ENCODE measurements around the gene NAA50.

The NAA50 gene

DNA sequence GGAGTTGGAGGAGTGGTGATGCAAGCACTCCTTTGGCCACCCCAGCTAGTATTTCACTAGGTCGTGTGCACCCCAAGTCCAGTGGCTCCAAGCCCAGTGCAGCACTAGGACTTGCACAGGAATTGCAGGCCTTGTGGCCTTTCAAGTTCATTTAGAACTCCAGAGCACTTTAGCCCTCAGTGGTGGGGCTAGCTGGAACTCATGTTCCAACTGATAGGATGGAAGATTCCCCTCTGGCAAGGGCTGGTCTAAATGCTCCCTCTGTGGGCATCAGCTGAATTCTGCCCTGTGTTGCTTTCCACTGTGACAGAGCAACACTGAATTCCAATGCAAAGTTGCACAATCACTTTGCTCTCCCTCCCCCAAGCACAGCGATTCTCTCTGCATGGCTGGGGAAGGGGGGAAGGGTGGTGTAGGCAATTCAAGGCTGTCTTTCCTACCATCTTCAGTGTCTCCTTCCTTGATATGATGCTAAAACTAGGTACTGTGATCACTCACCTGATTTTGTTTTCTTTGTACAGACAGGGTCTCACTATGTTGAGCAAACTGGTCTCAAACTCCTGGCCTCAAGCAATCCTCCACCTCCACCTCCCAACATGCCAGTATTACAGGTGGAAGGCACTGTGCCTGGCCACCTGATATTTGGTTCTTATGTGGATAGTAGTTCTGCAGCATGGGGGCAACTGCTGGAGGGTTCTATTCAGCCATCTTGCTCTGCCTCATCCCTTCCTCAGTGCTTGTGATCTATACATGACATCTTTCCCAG is 59.9 kb downstream of the NAA50 start:
- no peaks in the 10 kb centered on the region for H3K4me1 ChIP-seq (ENCODE audit: control insufficient read depth, insufficient read depth, low read length, poor library complexity, severe bottlenecking)
- peaks cover 9% of the 10 kb centered on the region for H3K36me3 ChIP-seq (ENCODE audit: control insufficient read depth, insufficient read depth, low read length)
- peaks cover 8% of the 10 kb centered on the region for H3K9me3 ChIP-seq (ENCODE audit: control insufficient read depth, low read length)
- no peak overlapping the region for H3K27ac ChIP-seq (ENCODE audit: low read depth, low read length, severe bottlenecking)
- H3K4me3 ChIP-seq (ENCODE audit: extremely low read depth, insufficient read depth, low read length, poor library complexity, severe bottlenecking): no peak overlapping the region
- WGBS, 2 experiments (ENCODE audit: insufficient coverage in 2 of 2): 40% methylated on average over 1 of the region's 2 CpGs; no CpG with 5 or more reads in 1 of the 2 experiments

DNA sequence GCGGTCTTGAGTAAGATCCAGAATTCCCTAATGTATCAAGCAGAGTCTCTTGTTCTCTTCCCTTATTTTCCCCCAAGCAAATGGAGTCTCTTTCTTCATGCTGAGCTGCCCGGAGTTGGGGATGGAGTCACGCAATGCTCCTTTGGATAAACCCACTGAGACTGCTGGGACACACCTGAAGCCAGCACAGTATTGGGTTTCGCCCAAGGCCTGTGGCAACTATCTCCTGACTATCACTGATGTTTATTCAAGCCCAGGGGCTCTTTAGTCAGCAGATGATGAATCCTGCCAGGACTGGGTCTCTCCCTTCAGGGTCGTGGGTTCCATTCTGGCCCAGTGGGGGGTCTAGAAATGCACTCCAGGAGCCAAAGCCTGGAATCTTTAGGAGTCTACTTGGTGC is 60.9 kb downstream of the NAA50 start:
- no peak overlapping the region for H3K4me3 ChIP-seq (ENCODE audit: extremely low read depth, insufficient read depth, low read length, poor library complexity, severe bottlenecking)
- peaks cover 8% of the 10 kb centered on the region for H3K9me3 ChIP-seq (ENCODE audit: control insufficient read depth, low read length)
- peaks cover 9% of the 10 kb centered on the region for H3K36me3 ChIP-seq (ENCODE audit: control insufficient read depth, insufficient read depth, low read length)
- no peak overlapping the region for H3K27ac ChIP-seq (ENCODE audit: low read depth, low read length, severe bottlenecking)
- 83 to 87% methylated on average over 4 to 5 of the region's 5 CpGs for WGBS, 2 experiments (ENCODE audit: insufficient coverage in 2 of 2)
- no peaks in the 10 kb centered on the region for H3K4me1 ChIP-seq (ENCODE audit: control insufficient read depth, insufficient read depth, low read length, poor library complexity, severe bottlenecking)

DNA sequence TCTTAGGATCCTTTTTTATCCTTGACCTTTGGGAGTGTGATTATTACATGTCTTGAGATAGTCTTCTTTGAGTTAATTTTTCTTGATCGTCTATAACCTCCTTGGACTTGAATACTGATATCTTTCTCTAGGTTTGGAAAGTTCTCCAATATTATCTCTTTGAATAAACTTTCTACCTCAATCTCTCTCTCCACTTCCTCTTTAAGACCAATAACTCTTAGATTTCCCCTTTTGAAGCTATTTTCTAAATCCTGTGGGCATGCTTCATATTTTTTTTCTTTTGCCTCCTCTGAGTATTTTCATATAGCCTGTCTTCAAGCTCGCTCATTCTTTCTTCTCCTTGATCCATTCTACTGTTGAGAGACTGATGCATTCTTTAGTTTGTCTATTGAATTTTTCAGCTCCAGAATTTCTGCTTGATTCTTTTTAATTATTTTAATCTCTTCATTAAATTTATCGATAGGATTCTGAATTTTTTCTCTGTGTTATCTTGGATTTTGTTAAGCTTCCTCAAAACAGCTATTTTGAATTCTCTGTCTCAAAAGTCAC is 61.7 kb downstream of the NAA50 start:
- peaks cover 9% of the 10 kb centered on the region for H3K36me3 ChIP-seq (ENCODE audit: control insufficient read depth, insufficient read depth, low read length)
- peaks cover 8% of the 10 kb centered on the region for H3K9me3 ChIP-seq (ENCODE audit: control insufficient read depth, low read length)
- H3K4me3 ChIP-seq (ENCODE audit: extremely low read depth, insufficient read depth, low read length, poor library complexity, severe bottlenecking): no peak overlapping the region
- WGBS, 2 experiments (ENCODE audit: insufficient coverage in 2 of 2): 100% methylated on average over 1 of the region's 3 CpGs; no CpG with 5 or more reads in 1 of the 2 experiments
- no peak overlapping the region for H3K27ac ChIP-seq (ENCODE audit: low read depth, low read length, severe bottlenecking)
- H3K4me1 ChIP-seq (ENCODE audit: control insufficient read depth, insufficient read depth, low read length, poor library complexity, severe bottlenecking): no peaks in the 10 kb centered on the region

DNA sequence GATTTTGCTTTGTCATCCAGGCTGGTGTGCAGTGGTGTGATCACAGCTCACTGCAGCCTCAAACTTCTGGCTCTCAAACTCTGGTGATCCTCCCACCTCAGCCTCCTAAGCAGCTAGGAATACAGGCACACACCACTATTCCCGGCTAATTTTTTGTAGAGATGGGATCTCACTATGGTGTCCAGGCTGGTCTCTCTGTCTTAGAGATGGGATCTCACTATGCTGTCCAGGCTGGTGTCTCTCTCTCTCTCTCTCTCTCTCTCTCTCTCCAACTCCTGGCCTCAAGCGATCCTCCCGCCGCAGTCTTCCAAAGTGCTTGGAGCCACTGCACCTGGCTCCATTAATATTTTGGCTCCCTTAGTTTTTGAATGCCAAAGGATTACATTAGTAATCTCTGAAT is 67.3 kb downstream of the NAA50 start:
- H3K27ac ChIP-seq (ENCODE audit: low read depth, low read length, severe bottlenecking): no peak overlapping the region
- no peak overlapping the region for H3K4me3 ChIP-seq (ENCODE audit: extremely low read depth, insufficient read depth, low read length, poor library complexity, severe bottlenecking)
- H3K9me3 ChIP-seq (ENCODE audit: control insufficient read depth, low read length): no peaks in the 10 kb centered on the region
- no CpG with 5 or more reads among the region's 4 CpGs for WGBS, 2 experiments (ENCODE audit: insufficient coverage in 2 of 2)
- no peaks in the 10 kb centered on the region for H3K4me1 ChIP-seq (ENCODE audit: control insufficient read depth, insufficient read depth, low read length, poor library complexity, severe bottlenecking)
- peaks cover 7% of the 10 kb centered on the region for H3K36me3 ChIP-seq (ENCODE audit: control insufficient read depth, insufficient read depth, low read length)

DNA sequence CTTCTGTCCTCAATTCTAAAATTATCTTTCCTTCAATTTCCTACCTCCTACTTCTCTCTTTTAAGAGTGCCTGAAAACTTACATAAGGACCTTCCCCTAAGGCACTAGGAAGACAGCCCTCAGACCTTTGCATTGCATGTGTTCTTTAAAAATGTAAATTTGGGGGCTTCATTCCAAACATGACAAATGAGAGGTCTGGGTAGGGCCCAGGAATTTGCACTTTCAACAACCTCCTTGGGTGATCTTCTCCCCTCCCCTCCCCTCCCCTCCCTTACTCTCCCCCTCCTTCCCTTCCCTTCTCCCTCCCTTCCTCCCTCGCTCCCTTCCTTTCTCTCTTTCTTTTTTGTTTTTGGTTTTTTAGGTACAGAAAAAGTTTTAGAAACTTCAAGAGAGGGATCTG is 68.3 kb downstream of the NAA50 start:
- no peak overlapping the region for H3K27ac ChIP-seq (ENCODE audit: low read depth, low read length, severe bottlenecking)
- WGBS, 2 experiments (ENCODE audit: insufficient coverage in 2 of 2): no CpG with 5 or more reads among the region's 1 CpG
- peaks cover 7% of the 10 kb centered on the region for H3K36me3 ChIP-seq (ENCODE audit: control insufficient read depth, insufficient read depth, low read length)
- H3K4me1 ChIP-seq (ENCODE audit: control insufficient read depth, insufficient read depth, low read length, poor library complexity, severe bottlenecking): no peaks in the 10 kb centered on the region
- no peak overlapping the region for H3K4me3 ChIP-seq (ENCODE audit: extremely low read depth, insufficient read depth, low read length, poor library complexity, severe bottlenecking)
- H3K9me3 ChIP-seq (ENCODE audit: control insufficient read depth, low read length): no peaks in the 10 kb centered on the region

DNA sequence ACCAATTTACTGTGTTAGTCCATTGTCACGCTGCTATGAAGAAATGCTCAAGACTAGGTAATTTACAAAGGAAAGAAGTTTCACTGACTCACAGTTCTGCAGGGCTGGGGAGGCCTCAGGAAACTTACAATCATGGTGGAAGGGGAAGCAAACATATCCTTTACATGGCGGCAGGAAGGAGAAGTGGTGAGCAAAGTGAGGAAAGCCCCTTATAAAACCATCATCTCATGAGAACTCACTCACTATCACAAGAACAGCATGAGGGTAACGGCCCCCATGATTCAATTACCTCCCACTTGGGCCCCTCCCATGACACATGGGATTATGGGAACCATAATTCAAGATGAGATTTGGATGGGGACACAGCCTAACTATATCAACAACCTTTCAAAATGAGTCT is 69.8 kb downstream of the NAA50 start:
- WGBS, 2 experiments (ENCODE audit: insufficient coverage in 2 of 2): 83% methylated on average over 1 of the region's 3 CpGs; no CpG with 5 or more reads in 1 of the 2 experiments
- H3K4me1 ChIP-seq (ENCODE audit: control insufficient read depth, insufficient read depth, low read length, poor library complexity, severe bottlenecking): no peaks in the 10 kb centered on the region

DNA sequence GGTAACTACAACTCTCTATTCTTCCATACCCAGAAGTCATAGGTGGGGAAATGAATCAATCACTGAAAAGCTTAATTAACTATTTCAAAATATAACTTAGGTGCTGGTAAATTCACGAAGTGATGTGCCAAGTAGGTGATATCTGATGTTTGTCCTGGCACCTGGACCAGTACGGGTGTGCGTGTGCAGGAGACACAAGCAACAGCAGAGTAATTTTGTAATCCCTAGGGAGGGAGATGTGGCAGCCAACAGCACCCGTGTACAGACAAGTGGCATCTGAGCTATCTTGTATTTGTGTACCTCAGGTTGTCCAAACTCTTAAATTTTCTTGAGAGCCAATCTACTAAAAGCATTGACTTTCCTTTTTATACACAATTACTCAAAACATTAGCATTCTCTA is 72.5 kb downstream of the NAA50 start:
- no peak overlapping the region for H3K27ac ChIP-seq (ENCODE audit: low read depth, low read length, severe bottlenecking)
- H3K36me3 ChIP-seq (ENCODE audit: control insufficient read depth, insufficient read depth, low read length): peaks cover 14% of the 10 kb centered on the region
- H3K4me3 ChIP-seq (ENCODE audit: extremely low read depth, insufficient read depth, low read length, poor library complexity, severe bottlenecking): no peak overlapping the region

More for the DNA sequence above, 69.8 kb downstream of the NAA50 start:
- H3K27ac ChIP-seq (ENCODE audit: low read depth, low read length, severe bottlenecking): no peak overlapping the region
- no peaks in the 10 kb centered on the region for H3K9me3 ChIP-seq (ENCODE audit: control insufficient read depth, low read length)
- H3K36me3 ChIP-seq (ENCODE audit: control insufficient read depth, insufficient read depth, low read length): peaks cover 7% of the 10 kb centered on the region
- H3K4me3 ChIP-seq (ENCODE audit: extremely low read depth, insufficient read depth, low read length, poor library complexity, severe bottlenecking): no peak overlapping the region

DNA sequence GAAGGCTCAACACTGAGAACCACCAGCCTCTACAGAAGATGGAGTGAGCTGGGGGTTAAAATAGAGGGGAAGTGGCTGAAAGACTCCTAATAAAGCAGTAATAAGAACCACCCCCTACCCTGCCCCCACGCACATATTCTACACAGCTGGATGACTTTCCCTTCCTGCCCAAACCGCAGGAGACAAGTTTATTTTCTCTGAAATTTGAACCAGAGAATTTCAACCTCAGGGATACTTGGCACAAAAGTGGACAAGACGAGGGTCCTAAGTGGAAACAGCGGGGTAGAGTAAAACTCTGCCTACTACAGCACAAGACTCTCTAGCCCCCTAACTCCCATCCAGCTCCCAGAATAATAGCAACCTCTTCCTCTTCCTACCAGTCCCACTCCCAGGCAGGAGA is 78.0 kb downstream of the NAA50 start:
- Histone ChIP-seq H3K9me3 (ENCODE audit: control insufficient read depth, low read length) (no peaks in the 10 kb centered on the region), H3K4me3 (ENCODE audit: extremely low read depth, insufficient read depth, low read length, poor library complexity, severe bottlenecking) (no peak overlapping the region), H3K4me1 (ENCODE audit: control insufficient read depth, insufficient read depth, low read length, poor library complexity, severe bottlenecking) (no peaks in the 10 kb centered on the region), H3K36me3 (ENCODE audit: control insufficient read depth, insufficient read depth, low read length) (peaks cover 7% of the 10 kb centered on the region), H3K27ac (ENCODE audit: low read depth, low read length, severe bottlenecking) (no peak overlapping the region)
- WGBS, 2 experiments (ENCODE audit: insufficient coverage in 2 of 2): 51 to 65% methylated on average over 2 to 3 of the region's 4 CpGs

More for the DNA sequence above, 72.5 kb downstream of the NAA50 start:
- H3K4me1 ChIP-seq (ENCODE audit: control insufficient read depth, insufficient read depth, low read length, poor library complexity, severe bottlenecking): no peaks in the 10 kb centered on the region
- WGBS, 2 experiments (ENCODE audit: insufficient coverage in 2 of 2): 87 to 94% methylated on average over 3 to 4 of the region's 4 CpGs
- no peaks in the 10 kb centered on the region for H3K9me3 ChIP-seq (ENCODE audit: control insufficient read depth, low read length)
